Nephron progenitor cell (in vitro differentiated cells): Measurements from ENCODE around the gene VCL.

Experiments
- DNase-seq: peaks from one replicate; pipeline ENCODE4 v3.0.0; 2021
- H3K27ac Mint-ChIP-seq: 2 replicates; pipeline ENCODE4 v1.8.0; 2021; ENCODE audit warnings: mild to moderate bottlenecking, moderate library complexity, mixed read lengths
- H3K27me3 Mint-ChIP-seq: 2 replicates; pipeline ENCODE4 v1.8.0; 2021; ENCODE audit warnings: mild to moderate bottlenecking, low read depth, mixed read lengths; ENCODE audit not compliant: poor library complexity
- H3K36me3 Mint-ChIP-seq: 2 replicates; pipeline ENCODE4 v1.8.0; 2021; ENCODE audit warnings: low read depth, mixed read lengths
- H3K4me1 Mint-ChIP-seq: 2 replicates; pipeline ENCODE4 v1.8.0; 2021; ENCODE audit warnings: mixed read lengths
- H3K4me3 Mint-ChIP-seq: 2 replicates; pipeline ENCODE4 v1.8.0; 2021; ENCODE audit warnings: mild to moderate bottlenecking, moderate library complexity, mixed read lengths
- H3K9me3 Mint-ChIP-seq: 2 replicates; pipeline ENCODE4 v1.8.0; 2021; ENCODE audit warnings: mild to moderate bottlenecking, moderate library complexity, mixed read lengths
- TF ChIP-seq, protein P1 (sequence below): fragments of 200-600 bp; sonication (generic); IDR thresholded peaks from 2 replicates; pipeline ENCODE4 v1.5.0; 2021; ENCODE audit warnings: antibody characterized with exemption

VCL gene

DNA sequence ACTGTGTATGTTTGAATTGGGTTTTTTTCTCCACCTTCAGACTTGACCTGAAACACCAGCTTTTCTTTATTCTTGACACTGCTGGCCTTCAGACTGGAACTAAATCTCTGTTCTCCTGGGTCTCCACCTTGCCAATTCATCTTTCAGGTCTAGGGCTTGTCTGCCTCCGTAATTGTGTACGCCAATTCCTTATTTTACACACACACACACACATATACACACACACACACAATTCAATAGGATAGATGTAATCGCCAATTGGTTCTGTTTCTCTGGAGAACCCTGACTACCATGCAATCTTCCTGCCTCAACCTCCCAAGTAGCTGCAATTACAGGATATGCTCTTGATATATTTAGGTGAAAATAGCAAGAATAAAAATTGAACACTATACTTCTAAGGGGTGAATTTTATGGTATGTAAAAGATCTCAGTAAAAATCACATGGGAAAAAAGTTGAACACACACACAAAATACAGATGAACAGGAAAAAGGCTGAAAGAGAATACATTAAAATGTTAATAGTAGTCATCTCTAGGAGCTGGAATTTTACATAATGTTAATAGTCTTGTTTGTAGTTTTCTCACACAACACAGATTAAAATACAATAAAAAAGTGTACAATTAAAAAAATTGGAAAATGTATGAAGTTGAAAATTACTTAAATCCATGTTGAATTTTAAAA is 6.6 kb upstream of the VCL start:
- Mint-ChIP-seq H3K4me1 (peaks cover 21% of the 10 kb centered on the region), H3K9me3 (peaks cover 4% of the 10 kb centered on the region), H3K36me3 (no peaks in the 10 kb centered on the region), H3K27me3 (peaks cover 10% of the 10 kb centered on the region), H3K4me3 (no peak overlapping the region), H3K27ac (no peak overlapping the region)
- DNase-seq = no peak
- TF ChIP-seq, protein P1, sequence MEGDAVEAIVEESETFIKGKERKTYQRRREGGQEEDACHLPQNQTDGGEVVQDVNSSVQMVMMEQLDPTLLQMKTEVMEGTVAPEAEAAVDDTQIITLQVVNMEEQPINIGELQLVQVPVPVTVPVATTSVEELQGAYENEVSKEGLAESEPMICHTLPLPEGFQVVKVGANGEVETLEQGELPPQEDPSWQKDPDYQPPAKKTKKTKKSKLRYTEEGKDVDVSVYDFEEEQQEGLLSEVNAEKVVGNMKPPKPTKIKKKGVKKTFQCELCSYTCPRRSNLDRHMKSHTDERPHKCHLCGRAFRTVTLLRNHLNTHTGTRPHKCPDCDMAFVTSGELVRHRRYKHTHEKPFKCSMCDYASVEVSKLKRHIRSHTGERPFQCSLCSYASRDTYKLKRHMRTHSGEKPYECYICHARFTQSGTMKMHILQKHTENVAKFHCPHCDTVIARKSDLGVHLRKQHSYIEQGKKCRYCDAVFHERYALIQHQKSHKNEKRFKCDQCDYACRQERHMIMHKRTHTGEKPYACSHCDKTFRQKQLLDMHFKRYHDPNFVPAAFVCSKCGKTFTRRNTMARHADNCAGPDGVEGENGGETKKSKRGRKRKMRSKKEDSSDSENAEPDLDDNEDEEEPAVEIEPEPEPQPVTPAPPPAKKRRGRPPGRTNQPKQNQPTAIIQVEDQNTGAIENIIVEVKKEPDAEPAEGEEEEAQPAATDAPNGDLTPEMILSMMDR = no peak

DNA sequence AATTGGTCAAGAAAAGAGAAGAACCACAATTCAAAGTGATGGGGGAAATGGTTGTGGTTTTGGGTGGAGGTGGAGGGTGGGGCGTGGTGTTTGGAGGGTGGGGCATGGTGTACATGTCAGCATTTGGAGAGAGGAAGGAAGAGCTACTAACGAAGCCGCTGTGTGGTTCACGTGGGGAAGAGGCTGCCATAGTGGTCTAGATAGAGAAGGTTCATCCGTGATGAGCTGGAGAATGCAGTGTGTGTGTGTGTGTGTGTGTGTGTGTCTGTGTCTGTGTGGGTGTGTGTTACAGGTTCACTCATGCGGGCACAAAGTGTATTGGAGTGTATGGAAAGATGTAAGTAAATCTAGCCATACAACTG is 6.1 kb upstream of the VCL start:
- Mint-ChIP-seq H3K4me1 (peaks cover 21% of the 10 kb centered on the region), H3K4me3 (no peak overlapping the region), H3K27me3 (peaks cover 10% of the 10 kb centered on the region), H3K27ac (no peak overlapping the region), H3K36me3 (no peaks in the 10 kb centered on the region), H3K9me3 (peaks cover 4% of the 10 kb centered on the region)
- no peak for DNase-seq
- TF ChIP-seq, protein P1 = no peak

GRCh38 chr10:73992899-73993788 is 4.8 kb upstream of the VCL start:
- TF ChIP-seq, protein P1 = no peak
- no peak for DNase-seq
- Mint-ChIP-seq H3K9me3 (peaks cover 4% of the 10 kb centered on the region), H3K4me1 (peaks cover 21% of the 10 kb centered on the region), H3K4me3 (no peak overlapping the region), H3K27ac (peak overlapping the region; percentile 20), H3K36me3 (no peaks in the 10 kb centered on the region), H3K27me3 (peaks cover 7% of the 10 kb centered on the region)

- H3K27me3 Mint-ChIP-seq = peaks cover 6% of the 10 kb centered on the region
- no peaks in the 10 kb centered on the region for H3K36me3 Mint-ChIP-seq
- peak overlapping the region; percentile 24 for H3K27ac Mint-ChIP-seq
- TF ChIP-seq, protein P1 = no peak
- no peak for DNase-seq
- peaks cover 4% of the 10 kb centered on the region for H3K9me3 Mint-ChIP-seq
- H3K4me1 Mint-ChIP-seq = peaks cover 35% of the 10 kb centered on the region
- no peak overlapping the region for H3K4me3 Mint-ChIP-seq
Measured at GRCh38 chr10:73995035-73995358, 2.9 kb upstream of the VCL start.

- peaks cover 56% of the 10 kb centered on the region for H3K4me1 Mint-ChIP-seq
- peaks cover 18% of the 10 kb centered on the region for H3K36me3 Mint-ChIP-seq
- peak overlapping the region; percentile 88 for H3K27ac Mint-ChIP-seq
- no peaks in the 10 kb centered on the region for H3K9me3 Mint-ChIP-seq
- peak overlapping the region; percentile 98 for H3K4me3 Mint-ChIP-seq
- DNase-seq = no peak
- TF ChIP-seq, protein P1 = no peak
- peaks cover 9% of the 10 kb centered on the region for H3K27me3 Mint-ChIP-seq
Measured at GRCh38 chr10:73997461-73997786, 492 bp upstream of the VCL start.

- peak; percentile 47 for DNase-seq
- Mint-ChIP-seq H3K4me1 (peaks cover 57% of the 10 kb centered on the region), H3K9me3 (no peaks in the 10 kb centered on the region), H3K4me3 (peak overlapping the region; percentile 98), H3K27me3 (peaks cover 9% of the 10 kb centered on the region), H3K36me3 (peaks cover 19% of the 10 kb centered on the region), H3K27ac (peak overlapping the region; percentile 99)
- TF ChIP-seq, protein P1 = no peak
Measured at GRCh38 chr10:73998623-73998928, 660 bp downstream of the VCL start.
